HPDE6-E6E7 (cell line): Measurements from ENCODE around the gene PCNX2.

Experiments used
- DNase-seq: peaks from one replicate; pipeline ENCODE4 v3.0.0; 2011; ENCODE audit warnings: missing footprints; ENCODE audit errors: extremely low spot score

The PCNX2 gene

DNA sequence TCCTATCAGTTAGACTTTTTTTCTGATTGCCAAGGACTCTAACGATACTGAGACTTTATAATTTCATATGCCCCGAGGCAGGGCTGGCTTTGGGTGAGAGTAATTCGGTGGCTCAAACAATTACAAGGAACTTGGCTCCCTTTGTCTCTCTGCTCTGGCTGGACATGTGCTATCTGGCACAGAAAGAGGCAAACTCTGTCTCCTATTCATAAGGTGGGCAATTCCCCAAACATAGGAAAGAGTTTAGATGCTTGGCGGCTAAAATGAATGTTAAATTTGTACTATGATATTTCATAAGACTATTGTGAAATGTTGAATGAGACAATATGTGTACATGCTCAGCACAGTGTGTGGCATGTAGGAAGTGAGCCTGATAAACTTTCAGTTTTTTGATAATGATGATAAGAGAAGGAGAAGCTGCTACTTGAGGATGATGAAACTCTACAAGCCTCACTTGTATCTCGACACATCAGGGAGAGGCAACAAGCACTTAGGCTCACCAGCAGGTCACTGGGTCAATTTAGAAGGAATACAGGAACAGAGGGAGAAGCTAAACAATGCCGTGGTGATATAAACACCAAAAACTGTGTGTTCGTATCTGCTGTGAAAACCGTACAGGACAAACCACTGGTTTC is 357.7 kb downstream of the PCNX2 start:
- no peak for DNase-seq

DNA sequence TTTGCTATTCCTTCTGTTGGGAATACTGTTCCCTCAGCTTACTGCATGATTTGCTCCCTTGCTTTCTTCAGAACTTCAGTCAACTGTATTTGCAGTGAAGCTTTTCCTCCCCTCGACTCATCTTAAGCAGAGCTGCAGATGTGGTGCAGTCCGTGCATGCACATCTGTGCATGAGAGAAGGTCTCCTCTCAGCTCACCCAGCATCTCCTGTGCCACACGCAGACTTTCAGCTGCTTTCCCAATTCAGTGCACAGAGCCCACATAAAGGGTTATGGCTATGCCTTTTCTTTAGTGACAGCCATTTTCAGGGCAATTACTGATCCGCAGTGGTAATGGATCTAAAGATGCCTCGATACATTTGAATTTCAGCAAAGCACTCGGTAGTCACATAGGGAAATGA is 358.6 kb downstream of the PCNX2 start:
- DNase-seq = no peak
